Measurements from ENCODE around the gene OIT3. TPM values are rescaled to one million over a fixed set of nuclear protein-coding genes. Genes with fewer than 3 reads are reported as not detected.

The OIT3 gene
- total RNA-seq, 1 donor from 2014 or later: not detected

- DNase-seq (ENCODE audit: low spot score): no peak
These were observed 58.6 kb downstream of the OIT3 start for GRCh38 chr10:72952189-72952588.

- no peak for DNase-seq (ENCODE audit: low spot score)
These were observed 59.2 kb downstream of the OIT3 start for GRCh38 chr10:72952642-72953158.

GRCh38 chr10:72953687-72954086, 60.1 kb downstream of the OIT3 start:
- no peak for DNase-seq (ENCODE audit: low spot score)

- no peak for DNase-seq (ENCODE audit: low spot score)
These were observed 60.7 kb downstream of the OIT3 start for GRCh38 chr10:72954230-72954595.

- DNase-seq (ENCODE audit: low spot score): no peak
These were observed 61.3 kb downstream of the OIT3 start, which contains the start of gene PLA2G12B for GRCh38 chr10:72954596-72955554. PLA2G12B (minus strand) TSS chr10:72954806; CDS start chr10:72954685, 121 bp downstream.

GRCh38 chr10:72956001-72956400, 62.5 kb downstream of the OIT3 start:
- no peak for DNase-seq (ENCODE audit: low spot score)

GRCh38 chr10:72976886-72977285, 83.3 kb downstream of the OIT3 start:
- no peak for DNase-seq (ENCODE audit: low spot score)

- no peak for DNase-seq (ENCODE audit: low spot score)
These were observed 86.2 kb downstream of the OIT3 start for GRCh38 chr10:72979709-72980108.

GRCh38 chr10:72980348-72980747, 86.8 kb downstream of the OIT3 start:
- no peak for DNase-seq (ENCODE audit: low spot score)

- no peak for DNase-seq (ENCODE audit: low spot score)
These were observed 87.7 kb downstream of the OIT3 start for GRCh38 chr10:72981028-72981881.

GRCh38 chr10:72981882-72982529, 88.5 kb downstream of the OIT3 start:
- no peak for DNase-seq (ENCODE audit: low spot score)

Other genes starting within 250 kb of the OIT3 start
- gene MCU, start 201.6 kb upstream of the OIT3 start, total RNA-seq (ENCODE audit: insufficient read depth, low replicate concordance): 43.8 TPM
- 0.72 TPM for gene PLA2G12B, start 61.1 kb downstream of the OIT3 start, total RNA-seq (ENCODE audit: insufficient read depth, low replicate concordance)
- 288 TPM for gene P4HA1, start 203.1 kb downstream of the OIT3 start, total RNA-seq (ENCODE audit: insufficient read depth, low replicate concordance)
- 8.4 TPM for gene NUDT13, start 216.7 kb downstream of the OIT3 start, total RNA-seq (ENCODE audit: insufficient read depth, low replicate concordance)